Stimulated activated CD8-positive, alpha-beta memory T cell treated with anti-CD3 and anti-CD28 coated beads, Interleukin-12 subunit alpha, Interleukin-12 subunit beta, amount 100 ng/mL, for 1 hour (primary cell): ENCODE results near the gene IFFO2.

ENCODE experiments used
- DNase-seq: peaks from one replicate; pipeline ENCODE4 v3.0.0-alpha.2; 2020; ENCODE audit warnings: low read depth

The IFFO2 gene

DNA sequence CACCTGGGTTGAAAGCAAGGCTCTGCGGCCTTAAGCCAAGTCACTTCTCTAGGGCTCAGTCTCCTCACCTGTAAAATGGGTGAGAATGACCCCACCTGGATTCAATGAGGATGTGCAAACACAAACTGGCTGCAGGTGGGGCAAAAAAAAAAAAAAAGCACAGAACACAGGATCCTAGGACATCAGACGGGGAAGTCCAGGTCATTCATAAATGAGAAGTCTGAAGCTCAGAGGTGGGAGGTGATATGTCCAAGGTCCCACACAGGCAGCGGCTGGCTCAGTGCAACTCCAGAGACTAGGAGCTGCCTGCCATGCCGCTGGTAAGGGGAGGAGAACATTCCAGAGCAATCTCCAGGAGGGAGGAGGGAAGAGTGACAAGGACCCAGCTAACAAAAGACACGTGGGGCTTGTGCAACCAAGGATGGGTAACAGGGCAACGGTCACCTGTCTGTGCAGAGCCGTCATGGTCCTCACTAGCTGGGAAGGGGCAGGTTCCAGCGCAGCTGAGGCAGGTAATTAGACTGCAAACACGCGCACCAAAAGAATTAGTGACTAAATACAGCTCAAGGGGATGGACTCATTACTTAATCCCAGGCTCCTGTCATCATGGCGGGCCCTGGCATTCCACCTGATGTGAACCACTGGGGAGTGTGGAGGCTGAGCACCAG, 19.5 kb downstream of the IFFO2 start:
- no peak for DNase-seq

DNA sequence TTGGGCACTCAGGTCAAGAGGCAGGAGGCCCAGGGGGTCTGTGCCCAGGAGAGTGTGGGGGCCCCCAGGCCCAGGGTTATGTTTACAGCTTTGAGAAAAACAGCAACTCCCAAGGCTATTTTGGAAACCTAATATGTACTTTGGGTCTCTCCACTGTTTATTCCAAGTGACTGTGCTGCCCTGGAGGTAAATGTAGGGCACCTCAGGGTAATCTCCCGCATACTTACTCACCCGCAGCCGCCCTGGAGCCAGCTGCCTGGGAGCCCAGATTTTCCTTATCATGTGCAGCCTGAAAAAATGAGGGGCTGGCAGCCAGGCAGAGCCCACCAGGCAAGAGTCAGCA, 20.0 kb downstream of the IFFO2 start:
- DNase-seq, result no peak

DNA sequence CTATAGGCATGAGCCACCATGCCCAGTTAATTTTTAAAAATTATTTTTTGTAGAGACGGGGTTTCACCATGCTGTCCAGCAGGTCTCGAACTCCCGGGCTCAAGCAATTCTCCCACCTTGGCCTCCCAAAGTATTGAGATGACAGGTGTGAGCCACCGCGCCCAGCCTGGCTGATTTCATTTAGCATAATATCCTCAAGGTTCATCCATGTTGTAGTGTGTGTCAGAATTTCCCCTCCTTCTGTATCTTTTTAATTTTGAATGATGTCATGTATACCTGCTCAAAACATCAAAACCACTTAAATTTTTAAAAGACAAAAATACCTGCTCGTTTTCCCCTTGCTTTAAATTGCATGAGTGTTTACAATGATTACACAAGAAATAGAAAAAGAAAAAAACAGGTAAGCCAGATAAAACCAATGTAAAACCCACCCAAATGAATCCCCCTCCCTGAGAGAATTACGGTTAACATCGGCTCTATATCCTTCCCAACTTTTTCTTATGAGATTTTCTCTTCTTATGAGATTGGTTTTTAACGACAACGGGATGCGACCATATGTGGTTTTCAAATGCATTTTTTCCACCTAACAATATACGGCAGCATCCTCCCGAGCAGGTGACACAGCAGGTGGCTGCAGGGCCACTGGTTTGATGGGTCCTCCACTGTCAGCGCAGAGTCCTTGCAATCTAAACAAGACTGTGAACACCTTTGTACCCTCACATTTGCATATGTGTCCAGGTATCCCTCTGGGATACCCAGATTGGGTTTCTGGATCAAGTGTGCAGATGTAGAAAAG, 22.1 kb downstream of the IFFO2 start:
- no peak for DNase-seq

DNA sequence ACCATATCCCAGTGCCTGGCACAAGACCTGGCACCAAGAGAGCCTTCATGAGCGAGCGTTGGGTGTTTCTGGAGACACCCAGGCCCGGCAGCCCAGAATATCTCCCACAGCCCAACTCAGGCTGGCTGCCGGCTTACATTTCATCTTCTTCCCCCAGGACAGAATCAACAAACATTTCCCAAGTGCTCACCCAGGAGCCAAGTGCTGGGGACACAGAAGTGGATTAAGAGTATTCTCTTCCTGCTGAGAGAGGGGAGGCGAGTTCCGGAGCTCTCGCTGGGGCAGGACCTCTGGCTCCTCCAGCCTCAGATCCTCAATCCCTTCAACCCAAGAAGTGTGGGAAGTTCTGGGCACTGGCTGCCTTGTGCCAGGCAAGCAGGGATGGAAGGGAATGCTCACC, 23.6 kb downstream of the IFFO2 start:
- no peak for DNase-seq

DNA sequence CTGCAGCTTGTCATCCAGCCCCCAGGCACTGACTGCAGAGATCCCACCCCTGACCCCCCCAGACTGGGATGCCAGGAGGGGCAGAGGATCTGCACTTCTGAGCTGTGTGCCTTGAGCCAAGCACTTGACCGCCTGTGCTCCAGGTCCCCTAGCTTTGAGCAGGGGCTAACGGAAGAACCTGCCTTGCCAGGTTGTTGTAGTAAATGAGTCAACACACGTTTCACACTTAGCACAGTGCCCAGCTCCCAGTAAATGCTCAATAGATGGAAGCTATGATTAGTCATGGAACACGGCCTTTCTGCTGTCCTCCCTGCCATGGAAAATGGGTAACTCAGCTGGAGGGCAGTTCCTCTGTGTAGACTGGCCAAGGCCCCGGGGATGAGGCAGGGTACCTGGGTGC, 24.1 kb downstream of the IFFO2 start:
- no peak for DNase-seq

DNA sequence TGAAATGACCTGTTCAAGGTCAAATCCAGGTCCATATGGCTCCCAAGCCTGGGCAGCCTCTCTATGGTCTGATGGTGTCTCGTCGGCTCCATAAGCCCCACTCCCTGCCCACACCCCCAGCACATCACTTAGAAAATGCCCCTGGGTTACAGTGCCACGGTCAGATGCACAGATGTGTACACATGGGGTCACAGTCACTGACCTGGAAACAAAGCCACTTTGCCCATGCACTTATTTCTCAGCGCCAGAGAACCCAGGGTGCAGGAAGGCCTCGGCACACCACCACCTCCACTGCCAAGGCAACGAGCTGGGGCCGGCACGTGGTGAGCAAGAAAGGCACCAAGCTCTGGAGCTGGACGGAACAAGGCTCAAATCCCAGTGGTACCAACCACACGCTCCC, 24.7 kb downstream of the IFFO2 start:
- no peak for DNase-seq

GRCh38 chr1:18929686-18930085, 26.8 kb downstream of the IFFO2 start:
- no peak for DNase-seq

DNA sequence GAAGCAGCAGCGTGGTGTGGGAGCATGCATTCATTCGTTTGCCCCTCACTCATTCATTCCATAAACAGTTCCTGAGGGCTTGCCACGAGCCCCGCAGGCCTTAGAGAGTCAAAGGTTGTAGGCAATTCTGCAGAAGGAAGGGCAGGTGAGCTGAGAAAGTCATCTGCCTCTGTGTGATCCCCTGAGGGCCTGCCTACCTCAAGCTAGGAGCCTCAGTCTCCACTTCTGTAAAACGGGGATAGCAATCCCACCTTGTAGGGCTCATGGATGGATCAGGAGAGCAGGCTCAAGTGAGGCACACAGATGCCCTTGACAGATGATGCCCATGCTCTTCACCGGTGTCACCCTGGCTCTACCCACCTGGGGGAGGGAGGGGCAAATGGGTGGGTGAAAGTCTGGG, 27.5 kb downstream of the IFFO2 start:
- DNase-seq, result no peak

GRCh38 chr1:18928406-18928805, 28.1 kb downstream of the IFFO2 start:
- DNase-seq, result no peak

DNA sequence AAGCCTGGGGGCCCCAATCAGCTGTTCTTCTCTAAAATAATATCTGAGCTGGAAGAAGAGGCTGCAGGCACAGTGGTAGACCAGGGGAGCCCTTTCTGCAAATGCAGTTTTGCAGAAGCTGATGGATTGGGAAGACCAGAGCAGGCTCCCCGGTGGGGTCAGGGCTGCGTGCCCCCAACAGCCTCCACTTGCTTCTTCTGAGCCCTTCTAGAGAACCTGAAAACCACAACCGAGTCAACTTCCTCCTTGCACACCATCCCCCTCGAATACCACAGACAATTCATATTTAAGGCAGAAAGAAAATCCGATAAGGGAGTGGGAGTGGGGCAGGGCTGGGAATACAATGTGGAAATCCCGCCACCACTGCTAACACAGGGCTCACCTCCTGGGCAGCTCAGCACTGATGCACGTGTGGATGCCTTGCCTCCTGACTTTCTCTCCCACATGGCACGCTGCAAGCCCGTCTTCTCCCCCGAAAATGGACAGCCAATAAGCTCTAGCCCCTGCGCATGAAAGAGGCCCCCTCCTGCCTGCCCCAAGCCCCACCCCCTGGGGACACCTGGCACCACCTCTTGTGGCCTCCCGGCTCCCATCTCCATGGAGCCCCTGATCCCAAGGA, 28.7 kb downstream of the IFFO2 start:
- DNase-seq, result no peak

DNA sequence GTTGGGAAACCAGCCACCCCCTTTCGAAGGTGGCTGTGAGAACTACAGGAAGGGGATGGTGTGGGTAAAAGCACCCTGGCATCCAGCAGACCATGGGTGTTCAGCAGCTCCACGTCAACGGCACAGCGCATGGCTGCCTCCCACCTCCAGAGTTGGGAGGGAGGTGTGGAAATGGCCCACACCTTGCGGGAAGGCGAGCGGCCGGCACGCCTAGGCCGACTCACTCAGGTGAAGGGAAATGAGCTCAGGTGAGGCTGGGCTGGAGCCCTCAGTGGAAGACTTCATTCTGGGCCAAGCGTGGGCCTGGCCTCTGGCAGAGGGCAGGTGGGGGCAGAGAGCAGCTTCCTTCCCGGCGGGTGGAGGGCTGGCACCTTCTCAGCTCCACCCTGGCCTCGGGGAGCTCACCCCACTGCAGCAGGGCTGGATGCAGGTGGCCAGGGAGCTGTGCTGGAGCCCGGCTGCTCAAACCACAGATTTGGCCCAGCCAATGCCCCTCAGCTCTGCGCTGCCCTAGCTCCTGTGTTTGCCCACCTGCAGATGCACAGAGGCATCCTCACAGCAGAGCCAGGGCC, 29.3 kb downstream of the IFFO2 start:
- no peak for DNase-seq

- DNase-seq, result peak; percentile 75
Measured at GRCh38 chr1:18926315-18927081, 30.0 kb downstream of the IFFO2 start.

DNA sequence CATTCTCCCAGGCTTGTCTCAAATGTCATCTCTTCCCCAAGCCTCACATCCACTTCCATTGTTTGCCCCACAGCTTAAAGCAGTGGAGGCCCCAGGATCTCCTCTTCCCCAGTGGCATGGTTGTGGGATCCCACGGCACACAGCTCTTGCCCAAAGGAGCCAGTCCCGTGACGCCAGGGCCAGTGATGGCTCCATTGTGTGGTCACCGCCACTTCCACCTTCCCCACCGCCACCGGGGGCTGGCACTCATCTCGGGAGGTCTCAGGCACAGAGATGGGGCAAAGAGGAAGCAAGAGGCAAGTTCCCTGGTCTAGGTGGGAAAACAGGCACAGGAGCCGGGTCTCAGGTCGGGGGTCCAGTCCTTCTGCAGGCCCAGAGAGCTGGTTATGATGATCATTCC, 31.2 kb downstream of the IFFO2 start:
- no peak for DNase-seq

GRCh38 chr1:18924221-18924691, 32.2 kb downstream of the IFFO2 start:
- DNase-seq, result no peak

GRCh38 chr1:18923756-18924211, 32.7 kb downstream of the IFFO2 start:
- no peak for DNase-seq

GRCh38 chr1:18922848-18923755, 33.4 kb downstream of the IFFO2 start:
- DNase-seq, result no peak

DNA sequence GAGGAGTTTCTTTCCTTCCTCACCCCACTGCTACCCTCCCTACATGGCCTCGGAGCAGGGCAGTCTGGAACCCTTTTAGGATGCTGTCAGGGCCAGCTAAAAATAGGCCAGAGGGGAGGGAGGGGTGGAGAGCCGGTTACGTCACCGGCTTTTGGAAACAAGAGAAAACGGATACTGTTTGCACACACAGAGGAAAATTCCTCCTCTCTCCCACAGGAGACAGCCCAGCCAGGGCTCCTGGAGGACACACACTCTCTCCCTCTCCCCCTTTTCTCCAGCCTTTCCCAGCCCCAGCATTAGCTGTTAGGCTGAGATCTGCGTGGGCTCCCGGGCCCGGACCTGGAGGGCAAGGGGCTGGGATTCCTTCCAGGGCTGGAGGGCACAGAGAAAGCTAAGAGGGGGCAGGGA, 34.2 kb downstream of the IFFO2 start:
- DNase-seq, result no peak

DNA sequence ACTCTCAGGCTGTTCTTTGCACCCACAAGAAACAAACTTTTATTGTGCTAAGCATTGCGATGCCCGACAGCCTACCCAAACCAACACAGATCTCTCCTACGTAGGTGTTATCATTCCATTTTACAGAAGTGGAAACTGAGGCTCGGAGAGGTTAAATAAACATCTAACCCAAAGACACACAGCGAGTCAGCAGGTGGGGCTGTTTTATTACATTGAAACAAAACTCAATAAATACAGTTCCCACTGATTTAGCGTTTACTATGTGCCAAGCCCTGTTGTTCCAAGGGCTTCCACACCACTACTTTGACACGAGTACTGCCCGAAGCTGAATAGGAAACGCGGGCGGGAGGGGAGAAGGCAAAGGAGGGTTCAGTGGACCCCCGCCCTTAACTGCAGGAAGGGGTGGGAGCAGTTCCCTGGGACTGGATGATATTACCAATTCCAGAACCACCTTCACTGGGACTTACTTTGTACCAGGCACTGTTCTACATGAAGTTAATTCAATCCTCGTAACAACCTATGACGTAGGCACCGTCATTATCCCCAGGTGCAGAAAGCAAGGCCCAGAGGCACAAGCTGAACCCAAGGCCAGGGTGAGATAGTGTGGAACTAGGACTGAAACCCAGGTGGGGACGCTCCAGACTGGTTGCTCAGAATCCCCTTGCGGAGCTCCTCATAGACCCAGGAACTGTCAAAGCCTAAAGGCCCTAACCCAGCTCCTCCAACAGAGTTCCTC, 34.8 kb downstream of the IFFO2 start:
- DNase-seq, result no peak

DNA sequence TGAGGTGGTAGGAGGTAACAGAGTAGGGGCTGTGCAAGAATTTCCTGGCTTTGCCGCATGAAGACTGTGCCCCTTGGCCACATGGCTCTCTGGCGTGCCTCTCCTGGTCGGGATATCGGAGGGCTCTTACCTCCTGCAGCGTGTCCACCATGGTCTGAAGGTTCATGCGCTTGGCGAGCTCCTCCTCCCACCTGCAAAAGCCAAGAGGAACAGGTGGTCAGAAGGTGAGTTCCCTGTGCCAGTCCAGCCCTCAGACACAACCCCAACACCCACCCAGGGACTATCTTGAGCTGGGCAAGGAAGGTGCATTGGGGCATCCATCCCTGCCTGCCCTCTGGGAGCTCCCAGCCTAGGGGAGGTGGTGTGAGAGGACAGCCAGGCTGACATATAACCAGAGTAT, 35.5 kb downstream of the IFFO2 start:
- no peak for DNase-seq

- DNase-seq, result no peak
Measured at GRCh38 chr1:18919956-18920355, 36.5 kb downstream of the IFFO2 start.
